A673 (cell line): ENCODE results near the gene STPG4. TPM values are rescaled to one million over a fixed set of nuclear protein-coding genes. Genes with fewer than 3 reads are reported as not detected.

Experiments
- Bru-seq: library from RNA; stranded (reverse); fragments of 400-500 nt; gene quantifications from one replicate; lab custom pipeline; 2021; lab: Mats Ljungman, UMichigan
- BruChase-seq, 2 experiments: library from RNA; stranded (reverse); fragments of 400-500 nt; gene quantifications; one replicate each; lab custom pipeline; 2021; lab: Mats Ljungman, UMichigan
- BruUV-seq: library from RNA; stranded (reverse); fragments of 400-500 nt; replicated peaks from 2 replicates; lab custom pipeline; 2021; lab: Mats Ljungman, UMichigan
- CTCF ChIA-PET: fragments of 300-600 bp; sonication (Branson Sonifier 250); formaldehyde crosslinking; loops from one replicate; lab custom pipeline; 2022; ENCODE audit warnings: antibody characterized with exemption; lab: Charles Lee
- POLR2A ChIA-PET: fragments of 300-600 bp; sonication (Branson Sonifier 250); formaldehyde crosslinking; loops from one replicate; lab custom pipeline; 2022; ENCODE audit warnings: antibody characterized with exemption; ENCODE audit not compliant: low non-redundant PET; lab: Charles Lee
- DNase-seq: peaks from one replicate; pipeline ENCODE4 v3.0.0-alpha.2; 2015; ENCODE audit warnings: low spot score
- H3K27ac ChIP-seq: fragments of 200-600 bp; sonication (generic); 2 replicates; pipeline ENCODE4 v1.5.1; 2016; ENCODE audit warnings: mixed run types, low read depth, mild to moderate bottlenecking, mixed read lengths, antibody characterized with exemption, low read length; ENCODE audit not compliant: poor library complexity, severe bottlenecking
- H3K27me3 ChIP-seq: fragments of 200-600 bp; sonication (generic); replicated peaks from 2 replicates; pipeline ENCODE4 v1.6.1; 2017; ENCODE audit warnings: mixed run types, low read depth, mild to moderate bottlenecking, mixed read lengths, antibody characterized with exemption, low read length; ENCODE audit not compliant: insufficient read depth, poor library complexity
- H3K36me3 ChIP-seq: fragments of 200-600 bp; sonication (generic); 2 replicates; pipeline ENCODE4 v1.6.1; 2016; ENCODE audit warnings: mixed run types, mild to moderate bottlenecking, mixed read lengths, antibody characterized with exemption, low read length; ENCODE audit not compliant: insufficient read depth, poor library complexity, severe bottlenecking
- H3K4me1 ChIP-seq: fragments of 200-600 bp; sonication (generic); 2 replicates; pipeline ENCODE4 v1.6.1; 2017; ENCODE audit warnings: mixed run types, mild to moderate bottlenecking, mixed read lengths, antibody characterized with exemption, low read length; ENCODE audit not compliant: insufficient read depth, poor library complexity, severe bottlenecking
- H3K4me3 ChIP-seq: fragments of 200-600 bp; sonication (generic); 2 replicates; pipeline ENCODE4 v1.5.1; 2016; ENCODE audit warnings: low read depth, mixed run types, mild to moderate bottlenecking, mixed read lengths, low read length; ENCODE audit not compliant: poor library complexity, severe bottlenecking
- H3K9me3 ChIP-seq: fragments of 200-600 bp; sonication (generic); 2 replicates; pipeline ENCODE4 v1.6.1; 2016; ENCODE audit warnings: mixed run types, low read depth, mild to moderate bottlenecking, mixed read lengths, antibody characterized with exemption, low read length; ENCODE audit not compliant: poor library complexity, severe bottlenecking
- CTCF ChIP-seq: fragments of 300-800, 200-600 bp; sonication (generic); conservative IDR thresholded peaks from 2 replicates; pipeline ENCODE4 v1.5.1; 2017; ENCODE audit warnings: low read depth, mild to moderate bottlenecking, antibody characterized with exemption, low read length, moderate library complexity, mixed read lengths
- EZH2 ChIP-seq: fragments of 200-600 bp; sonication (generic); IDR thresholded peaks from 2 replicates; pipeline ENCODE4 v1.6.1; 2017; ENCODE audit warnings: borderline replicate concordance, low read depth, mild to moderate bottlenecking, mixed read lengths, antibody characterized with exemption, low read length; ENCODE audit not compliant: poor library complexity, severe bottlenecking
- intact Hi-C: fragments of 100-400 bp; cut with micrococcal nuclease; formaldehyde crosslinking; loops from one replicate; pipeline ENCODE4 v1.10.0; 2022; ENCODE audit not compliant: unreplicated experiment
- long read RNA-seq: library from polyadenylated mRNA; stranded (forward); transcript quantifications from one replicate; pipeline ENCODE4 v2.0.0, GENCODE V29; 2022
- total RNA-seq: library from RNA; stranded (reverse); gene quantifications from 2 replicates; pipeline ENCODE4 v1.2.3, GENCODE V29; 2021

Gene STPG4
- total RNA-seq, result 0.37 and 0.75 TPM in 2 replicates
- Bru-seq, nascent RNA, result percentile 51 among the genes with signal in this experiment
- percentile 36 among the genes with signal in this experiment for BruChase-seq, experiment 1, labeled RNA remaining after a 2-hour chase
- percentile 44 among the genes with signal in this experiment for BruChase-seq, experiment 2, labeled RNA remaining after a 6-hour chase
- long read RNA-seq, partial matches to known transcripts, result 0 of 1 reads
- long read RNA-seq, other reads (novel, unspliced or antisense), result 1 of 1 reads

GRCh38 chr2:47155091-47155876 is at the start of gene STPG4:
Gene STPG4, minus strand, starts transcription at chr2:47155308. Its CDS starts 57 bp downstream, at chr2:47155251.
- TF ChIP-seq EZH2, result no peak
- TF ChIP-seq CTCF, result no peak
- H3K27ac ChIP-seq, result no peak within 1 kb of the TSS
- BruUV-seq, result no TSS peak
- ChIA-PET POLR2A (interaction anchor here (0.7 kb wide), 1 partner anchor 145 kb away, joined by 3 read pairs; no protein-coding TSS in a partner anchor), CTCF (no interaction called here)
- no peak for DNase-seq
- H3K9me3 ChIP-seq, result no peaks in the 10 kb centered on the region
- peaks cover 27% of the 10 kb centered on the region for H3K36me3 ChIP-seq
- no peaks in the 10 kb centered on the region for H3K4me1 ChIP-seq
- H3K4me3 ChIP-seq, result no peak within 1 kb of the TSS
- H3K27me3 ChIP-seq, result no peaks in the 10 kb centered on the region
- intact Hi-C loops, result no loop called here

GRCh38 chr2:47204691-47205090 is 49.6 kb upstream of the STPG4 start:
- POLR2A ChIA-PET, result interaction anchor here (0.6 kb wide), 1 partner anchor 190 kb away, joined by 3 read pairs; no protein-coding TSS in a partner anchor
- BruUV-seq, result no TSS peak
- Histone ChIP-seq H3K27ac (no peak overlapping the region), H3K4me3 (no peak overlapping the region), H3K36me3 (no peaks in the 10 kb centered on the region), H3K27me3 (no peaks in the 10 kb centered on the region), H3K9me3 (no peaks in the 10 kb centered on the region), H3K4me1 (peaks cover 9% of the 10 kb centered on the region)
- CTCF ChIA-PET, result no interaction called here
- no peak for DNase-seq
- intact Hi-C loops, result no loop called here
- TF ChIP-seq CTCF (no peak), EZH2 (no peak)

- TF ChIP-seq CTCF (no peak), EZH2 (no peak)
- ChIA-PET POLR2A (no interaction called here), CTCF (no interaction called here)
- Histone ChIP-seq H3K4me1 (peaks cover 16% of the 10 kb centered on the region), H3K27me3 (no peaks in the 10 kb centered on the region), H3K27ac (no peak overlapping the region), H3K4me3 (no peak overlapping the region), H3K36me3 (no peaks in the 10 kb centered on the region), H3K9me3 (no peaks in the 10 kb centered on the region)
- BruUV-seq, result no TSS peak
- DNase-seq, result no peak
- intact Hi-C loops, result no loop called here
Observed at GRCh38 chr2:47203995-47204394, 48.9 kb upstream of the STPG4 start.
